ENCODE results near the gene HSCB.

DNA sequence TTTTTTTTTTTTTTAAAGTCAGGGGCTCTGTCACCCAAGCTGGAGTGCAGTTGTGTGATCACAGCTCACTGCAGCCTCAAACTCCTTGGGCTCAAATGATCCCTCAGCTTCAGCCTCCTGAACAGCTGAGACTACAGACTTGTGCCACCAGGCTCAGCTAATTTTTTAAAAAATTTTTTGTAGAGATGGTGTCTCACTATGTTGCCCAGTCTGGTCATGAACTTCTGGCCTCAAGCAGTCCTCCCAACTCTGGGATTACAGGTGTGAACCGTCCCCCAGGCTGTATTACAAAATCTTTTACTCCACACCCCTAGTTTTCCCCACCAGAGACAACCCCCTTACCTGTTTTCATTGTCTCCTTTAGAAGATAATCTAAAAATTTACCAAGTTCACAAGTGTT lies 32.5 kb downstream of the HSCB start:
- TF ChIP-seq, protein P1, sequence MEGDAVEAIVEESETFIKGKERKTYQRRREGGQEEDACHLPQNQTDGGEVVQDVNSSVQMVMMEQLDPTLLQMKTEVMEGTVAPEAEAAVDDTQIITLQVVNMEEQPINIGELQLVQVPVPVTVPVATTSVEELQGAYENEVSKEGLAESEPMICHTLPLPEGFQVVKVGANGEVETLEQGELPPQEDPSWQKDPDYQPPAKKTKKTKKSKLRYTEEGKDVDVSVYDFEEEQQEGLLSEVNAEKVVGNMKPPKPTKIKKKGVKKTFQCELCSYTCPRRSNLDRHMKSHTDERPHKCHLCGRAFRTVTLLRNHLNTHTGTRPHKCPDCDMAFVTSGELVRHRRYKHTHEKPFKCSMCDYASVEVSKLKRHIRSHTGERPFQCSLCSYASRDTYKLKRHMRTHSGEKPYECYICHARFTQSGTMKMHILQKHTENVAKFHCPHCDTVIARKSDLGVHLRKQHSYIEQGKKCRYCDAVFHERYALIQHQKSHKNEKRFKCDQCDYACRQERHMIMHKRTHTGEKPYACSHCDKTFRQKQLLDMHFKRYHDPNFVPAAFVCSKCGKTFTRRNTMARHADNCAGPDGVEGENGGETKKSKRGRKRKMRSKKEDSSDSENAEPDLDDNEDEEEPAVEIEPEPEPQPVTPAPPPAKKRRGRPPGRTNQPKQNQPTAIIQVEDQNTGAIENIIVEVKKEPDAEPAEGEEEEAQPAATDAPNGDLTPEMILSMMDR (IDR thresholded peaks at IDR 0.05) = no peak
- no peak for TF ChIP-seq EZH2phosphoT487 (IDR thresholded peaks at IDR 0.05)
